OCI-LY1 (cell line): ENCODE results near the gene LPAR3.

ENCODE experiments used
- EZH2 ChIP-seq: fragments of 200-600 bp; sonication (generic), shearing (Covaris generic); IDR thresholded peaks from 2 replicates; pipeline ENCODE4 v1.8.0; 2017; ENCODE audit warnings: borderline replicate concordance, mixed run types, mild to moderate bottlenecking, antibody characterized with exemption, low read length, moderate library complexity, mixed read lengths
- TF ChIP-seq, protein P1 (sequence below): fragments of 200-600 bp; sonication (generic), shearing (Covaris generic); IDR thresholded peaks from 2 replicates; pipeline ENCODE4 v1.5.1; 2017; ENCODE audit warnings: mild to moderate bottlenecking, antibody characterized with exemption, low read length, moderate library complexity, mixed read lengths

DNA sequence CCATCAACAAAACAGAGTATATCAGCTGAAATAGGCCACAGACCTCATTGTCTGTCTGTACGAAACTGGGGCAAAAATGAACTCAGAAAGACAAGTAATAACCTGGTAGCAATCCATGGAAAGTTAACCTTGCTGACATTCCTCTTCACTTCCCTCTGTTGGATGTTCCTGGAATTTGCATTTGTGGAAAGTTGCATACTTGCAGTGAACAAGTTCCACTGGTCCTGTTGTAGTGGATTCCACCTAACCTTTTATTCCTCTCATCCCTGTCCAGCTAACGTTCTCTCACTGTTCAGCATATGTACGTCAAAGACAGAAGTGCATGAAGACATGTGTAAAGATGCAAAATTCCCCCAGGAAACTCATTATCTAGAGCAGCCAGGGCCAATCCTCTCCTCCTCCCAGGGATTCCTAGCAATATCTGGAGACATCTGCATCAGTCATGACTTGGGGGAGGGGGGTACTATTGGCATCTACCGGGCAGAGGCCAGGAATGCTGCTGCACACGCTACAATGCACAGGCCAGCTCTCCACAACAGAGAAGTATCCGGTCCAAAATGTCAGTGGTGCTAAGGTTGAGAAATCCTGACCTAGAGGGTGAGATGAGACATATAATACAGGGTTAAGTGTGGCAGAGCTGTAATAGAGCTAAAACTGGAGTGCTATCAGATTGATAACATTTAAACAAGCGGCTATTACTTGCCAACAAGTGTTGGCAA, 8.2 kb downstream of the LPAR3 start:
- TF ChIP-seq, protein P1, sequence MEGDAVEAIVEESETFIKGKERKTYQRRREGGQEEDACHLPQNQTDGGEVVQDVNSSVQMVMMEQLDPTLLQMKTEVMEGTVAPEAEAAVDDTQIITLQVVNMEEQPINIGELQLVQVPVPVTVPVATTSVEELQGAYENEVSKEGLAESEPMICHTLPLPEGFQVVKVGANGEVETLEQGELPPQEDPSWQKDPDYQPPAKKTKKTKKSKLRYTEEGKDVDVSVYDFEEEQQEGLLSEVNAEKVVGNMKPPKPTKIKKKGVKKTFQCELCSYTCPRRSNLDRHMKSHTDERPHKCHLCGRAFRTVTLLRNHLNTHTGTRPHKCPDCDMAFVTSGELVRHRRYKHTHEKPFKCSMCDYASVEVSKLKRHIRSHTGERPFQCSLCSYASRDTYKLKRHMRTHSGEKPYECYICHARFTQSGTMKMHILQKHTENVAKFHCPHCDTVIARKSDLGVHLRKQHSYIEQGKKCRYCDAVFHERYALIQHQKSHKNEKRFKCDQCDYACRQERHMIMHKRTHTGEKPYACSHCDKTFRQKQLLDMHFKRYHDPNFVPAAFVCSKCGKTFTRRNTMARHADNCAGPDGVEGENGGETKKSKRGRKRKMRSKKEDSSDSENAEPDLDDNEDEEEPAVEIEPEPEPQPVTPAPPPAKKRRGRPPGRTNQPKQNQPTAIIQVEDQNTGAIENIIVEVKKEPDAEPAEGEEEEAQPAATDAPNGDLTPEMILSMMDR = no peak
- no peak for TF ChIP-seq EZH2
